ENCODE results near the gene ABR.

- TF ChIP-seq POLR2A (IDR thresholded peaks at IDR 0.05) (no peak), CTCF (IDR thresholded peaks at IDR 0.05) (no peak)
These were observed 5.4 kb downstream of the ABR start for GRCh38 chr17:1174263-1174880.

Measured in right lobe of liver (tissue), 4 donors.